ENCODE data around the gene STAG2. TPM values are rescaled to one million over a fixed set of nuclear protein-coding genes. Genes with fewer than 3 reads are reported as not detected.

Gene STAG2
- total RNA-seq, 1 donor from 2014 or later, result 29.3 TPM

DNA sequence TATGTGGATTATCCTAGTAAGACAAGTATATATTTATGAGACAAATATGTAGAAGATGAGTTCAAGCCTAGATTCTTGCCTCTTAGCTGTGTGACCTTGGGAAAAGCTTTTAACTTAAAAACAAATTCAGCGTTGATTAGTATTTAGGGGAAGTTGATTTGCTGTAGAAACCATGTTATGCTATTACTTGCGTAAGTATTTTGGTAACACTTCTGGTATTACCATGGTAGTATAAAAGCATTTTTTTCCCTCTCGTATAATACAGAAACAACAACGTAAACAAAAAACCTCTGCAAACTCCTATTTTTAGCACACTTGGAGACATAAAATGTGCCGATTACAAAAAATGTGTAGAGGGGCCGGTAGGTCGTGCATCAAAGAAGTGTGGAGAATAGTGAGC lies 33.2 kb downstream of the STAG2 start:
- TF ChIP-seq, protein P1, sequence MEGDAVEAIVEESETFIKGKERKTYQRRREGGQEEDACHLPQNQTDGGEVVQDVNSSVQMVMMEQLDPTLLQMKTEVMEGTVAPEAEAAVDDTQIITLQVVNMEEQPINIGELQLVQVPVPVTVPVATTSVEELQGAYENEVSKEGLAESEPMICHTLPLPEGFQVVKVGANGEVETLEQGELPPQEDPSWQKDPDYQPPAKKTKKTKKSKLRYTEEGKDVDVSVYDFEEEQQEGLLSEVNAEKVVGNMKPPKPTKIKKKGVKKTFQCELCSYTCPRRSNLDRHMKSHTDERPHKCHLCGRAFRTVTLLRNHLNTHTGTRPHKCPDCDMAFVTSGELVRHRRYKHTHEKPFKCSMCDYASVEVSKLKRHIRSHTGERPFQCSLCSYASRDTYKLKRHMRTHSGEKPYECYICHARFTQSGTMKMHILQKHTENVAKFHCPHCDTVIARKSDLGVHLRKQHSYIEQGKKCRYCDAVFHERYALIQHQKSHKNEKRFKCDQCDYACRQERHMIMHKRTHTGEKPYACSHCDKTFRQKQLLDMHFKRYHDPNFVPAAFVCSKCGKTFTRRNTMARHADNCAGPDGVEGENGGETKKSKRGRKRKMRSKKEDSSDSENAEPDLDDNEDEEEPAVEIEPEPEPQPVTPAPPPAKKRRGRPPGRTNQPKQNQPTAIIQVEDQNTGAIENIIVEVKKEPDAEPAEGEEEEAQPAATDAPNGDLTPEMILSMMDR (IDR thresholded peaks at IDR 0.05; ENCODE audit: borderline replicate concordance), result no peak
- Histone ChIP-seq H3K9me3 (replicated peaks) (no peaks in the 10 kb centered on the region), H3K4me1 (peaks cover 27% of the 10 kb centered on the region), H3K4me3 (no peak overlapping the region), H3K36me3 (no peaks in the 10 kb centered on the region), H3K27ac (replicated peaks) (no peak overlapping the region), H3K27me3 (ENCODE audit: low read depth) (no peaks in the 10 kb centered on the region)
- no peak for DNase-seq
- intact Hi-C loops (cut with micrococcal nuclease), result no loop called here

DNA sequence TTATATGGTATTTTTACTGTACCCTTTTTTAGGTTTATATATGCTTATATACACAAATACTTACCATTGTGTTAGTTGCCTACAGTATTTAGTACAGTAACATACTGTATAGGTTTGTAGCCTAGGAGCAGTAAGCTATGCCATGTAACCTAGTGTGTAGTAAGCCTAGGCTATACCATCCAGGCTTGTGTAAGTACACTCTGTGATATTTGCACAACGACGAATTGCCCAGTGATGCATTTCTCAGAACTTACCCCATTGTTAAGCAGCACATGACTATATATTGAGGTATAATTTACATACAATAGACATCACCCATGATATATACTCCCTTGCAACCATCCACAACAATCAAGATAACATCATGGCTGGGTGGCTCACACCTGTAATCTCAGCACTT lies 40.1 kb downstream of the STAG2 start:
- DNase-seq, result no peak
- no peaks in the 10 kb centered on the region for H3K9me3 ChIP-seq (replicated peaks)
- peaks cover 6% of the 10 kb centered on the region for H3K4me1 ChIP-seq
- no peaks in the 10 kb centered on the region for H3K36me3 ChIP-seq
- TF ChIP-seq, protein P1 (IDR thresholded peaks at IDR 0.05; ENCODE audit: borderline replicate concordance), result no peak
- intact Hi-C loops (cut with micrococcal nuclease), result no loop called here
- H3K27me3 ChIP-seq (ENCODE audit: low read depth), result no peaks in the 10 kb centered on the region
- H3K27ac ChIP-seq (replicated peaks), result no peak overlapping the region
- no peak overlapping the region for H3K4me3 ChIP-seq

DNA sequence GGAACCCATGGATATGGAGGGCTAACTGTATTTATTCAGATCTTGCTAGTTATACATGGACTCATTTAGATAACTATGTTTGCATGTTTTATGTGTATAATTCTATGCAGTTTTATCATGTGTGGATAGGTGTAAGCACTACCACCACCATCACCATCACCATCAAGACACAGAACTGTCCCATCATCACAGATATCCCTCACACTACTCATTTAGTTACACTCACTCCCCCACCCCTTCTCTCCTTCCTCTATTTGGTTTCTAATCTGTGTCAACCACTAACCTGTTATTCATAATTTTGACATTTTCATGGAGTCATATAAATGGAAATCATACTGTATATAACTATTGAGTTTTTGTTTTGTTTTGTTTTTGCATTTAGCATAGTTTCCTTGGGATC lies 43.7 kb downstream of the STAG2 start:
- Histone ChIP-seq H3K4me1 (peaks cover 6% of the 10 kb centered on the region), H3K36me3 (no peaks in the 10 kb centered on the region), H3K9me3 (replicated peaks) (no peaks in the 10 kb centered on the region), H3K4me3 (no peak overlapping the region), H3K27ac (replicated peaks) (no peak overlapping the region), H3K27me3 (ENCODE audit: low read depth) (no peaks in the 10 kb centered on the region)
- no peak for DNase-seq
- TF ChIP-seq, protein P1 (IDR thresholded peaks at IDR 0.05; ENCODE audit: borderline replicate concordance), result no peak
- intact Hi-C loops (cut with micrococcal nuclease), result no loop called here

DNA sequence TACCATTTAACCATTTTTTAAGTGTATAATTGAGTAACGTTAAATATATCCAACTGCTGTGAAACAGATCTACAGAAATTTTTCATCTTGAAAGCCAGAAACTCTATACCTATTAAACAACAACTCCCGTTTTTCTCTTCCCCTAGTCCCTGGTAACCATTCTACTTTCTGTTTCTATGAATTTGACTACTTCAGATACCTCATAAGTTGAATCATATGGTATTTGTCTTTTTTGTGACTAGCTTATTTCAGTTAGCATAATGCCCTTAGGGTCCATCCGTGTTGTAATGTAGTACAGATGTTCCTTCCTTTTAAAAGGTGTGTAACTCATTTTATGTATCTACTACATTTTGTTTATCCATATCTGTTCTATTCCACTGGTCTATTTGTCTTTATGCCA lies 48.7 kb downstream of the STAG2 start:
- intact Hi-C loops (cut with micrococcal nuclease), result no loop called here
- Histone ChIP-seq H3K4me3 (no peak overlapping the region), H3K36me3 (no peaks in the 10 kb centered on the region), H3K4me1 (peaks cover 12% of the 10 kb centered on the region), H3K27me3 (ENCODE audit: low read depth) (no peaks in the 10 kb centered on the region), H3K9me3 (replicated peaks) (no peaks in the 10 kb centered on the region), H3K27ac (replicated peaks) (no peak overlapping the region)
- DNase-seq, result no peak
- TF ChIP-seq, protein P1 (IDR thresholded peaks at IDR 0.05; ENCODE audit: borderline replicate concordance), result no peak

DNA sequence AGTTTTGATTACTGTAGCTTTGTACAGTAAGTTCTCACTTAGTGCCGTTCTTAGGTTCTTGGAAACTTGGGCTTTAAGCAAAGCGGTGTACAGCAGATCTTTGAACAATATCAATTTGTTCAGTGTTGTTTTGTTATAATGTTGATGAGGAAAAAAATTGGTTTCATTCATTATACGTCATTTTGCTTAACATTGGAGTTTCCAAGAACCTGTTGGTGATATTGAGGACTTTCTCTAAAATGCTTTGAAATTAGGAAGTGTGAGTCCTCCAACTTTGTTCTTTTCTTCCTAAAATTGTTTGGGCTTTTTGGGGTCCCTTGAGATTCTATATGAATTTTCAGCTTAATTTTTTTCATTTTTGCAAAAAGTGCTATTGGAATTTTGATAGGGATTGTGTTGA lies 49.1 kb downstream of the STAG2 start:
- H3K36me3 ChIP-seq, result no peaks in the 10 kb centered on the region
- DNase-seq, result no peak
- no peak overlapping the region for H3K27ac ChIP-seq (replicated peaks)
- no peaks in the 10 kb centered on the region for H3K9me3 ChIP-seq (replicated peaks)
- H3K4me1 ChIP-seq, result peaks cover 8% of the 10 kb centered on the region
- intact Hi-C loops (cut with micrococcal nuclease), result no loop called here
- H3K4me3 ChIP-seq, result no peak overlapping the region
- TF ChIP-seq, protein P1 (IDR thresholded peaks at IDR 0.05; ENCODE audit: borderline replicate concordance), result no peak
- H3K27me3 ChIP-seq (ENCODE audit: low read depth), result no peaks in the 10 kb centered on the region

DNA sequence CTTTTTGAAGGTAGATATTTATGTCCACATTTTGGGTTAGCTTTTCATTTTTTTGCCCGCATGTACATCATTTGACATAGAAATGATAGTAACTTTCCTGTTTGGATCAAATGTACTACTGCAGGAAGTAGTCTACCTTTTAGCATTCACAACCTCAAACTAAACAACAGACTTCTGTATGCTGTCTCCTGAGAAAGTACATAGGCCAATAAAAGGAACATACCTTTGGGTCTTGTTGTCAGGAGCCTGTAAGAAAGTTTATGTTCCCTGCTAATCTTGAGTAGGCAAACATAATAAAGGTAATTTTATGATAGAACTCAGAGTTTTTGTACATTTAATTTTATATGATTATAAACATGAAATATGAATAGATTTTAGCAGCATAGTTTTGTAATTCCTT lies 54.2 kb downstream of the STAG2 start:
- intact Hi-C loops (cut with micrococcal nuclease), result no loop called here
- no peak for DNase-seq
- Histone ChIP-seq H3K27me3 (ENCODE audit: low read depth) (no peaks in the 10 kb centered on the region), H3K36me3 (no peaks in the 10 kb centered on the region), H3K4me1 (peaks cover 15% of the 10 kb centered on the region), H3K27ac (replicated peaks) (no peak overlapping the region), H3K9me3 (replicated peaks) (no peaks in the 10 kb centered on the region), H3K4me3 (no peak overlapping the region)
- TF ChIP-seq, protein P1 (IDR thresholded peaks at IDR 0.05; ENCODE audit: borderline replicate concordance), result no peak
